IgD-negative memory B cell (primary cell): ENCODE measurements around the gene ANKRD31. TPM values are rescaled to one million over a fixed set of nuclear protein-coding genes. Genes with fewer than 3 reads are reported as not detected.
"Not testable (repeated sequence)": the region's sequence is repeated elsewhere in the genome, so short reads cannot be mapped to it uniquely, and the experiment has no call there.

Experiments used
- H3K27ac Mint-ChIP-seq, 3 donors: one replicate each; pipeline ENCODE4 v1.8.0; 2020 to 2022; ENCODE audit warnings: mild to moderate bottlenecking in 3 of 3, mixed read lengths in 3 of 3, moderate library complexity in 1 of 3
- H3K27me3 Mint-ChIP-seq: one replicate; pipeline ENCODE4 v1.8.0; 2021; ENCODE audit warnings: mixed read lengths
- H3K36me3 Mint-ChIP-seq: one replicate; pipeline ENCODE4 v1.8.0; 2020; ENCODE audit warnings: mild to moderate bottlenecking, mixed read lengths
- H3K4me1 Mint-ChIP-seq, 3 donors: one replicate each; pipeline ENCODE4 v1.8.0; 2020 to 2022; ENCODE audit warnings: mixed read lengths in 3 of 3, mild to moderate bottlenecking in 1 of 3
- H3K4me3 Mint-ChIP-seq, 4 donors: one replicate each; pipeline ENCODE4 v1.8.0; 2020 to 2022; ENCODE audit warnings: mild to moderate bottlenecking in 4 of 4, mixed read lengths in 4 of 4, moderate library complexity in 3 of 4
- H3K9me3 Mint-ChIP-seq, 3 donors: one replicate each; pipeline ENCODE4 v1.8.0; 2020 to 2021; ENCODE audit warnings: mixed read lengths in 3 of 3, mild to moderate bottlenecking in 1 of 3
- polyA plus RNA-seq: library from polyadenylated mRNA; unstranded; fragments of 300-500 nt; fragmentation: Illumina TruSeq; gene quantifications from one replicate; pipeline ENCODE4 v1.2.3, GENCODE V29; 2021

The ANKRD31 gene
- polyA plus RNA-seq, 1 donor from 2014 or later = 0.10 TPM

GRCh38 chr5:75142566-75143136 lies 94.0 kb downstream of the ANKRD31 start:
- Mint-ChIP-seq H3K27me3 (peaks cover 6% of the 10 kb centered on the region), H3K9me3 (peaks cover 0 to 7% (median 4%) of the 10 kb centered on the region in 3 donors), H3K27ac (no peak overlapping the region), H3K4me3 (no peak overlapping the region), H3K36me3 (no peaks in the 10 kb centered on the region), H3K4me1 (peaks cover 0 to 2% (median 0%) of the 10 kb centered on the region in 3 donors)

GRCh38 chr5:75140277-75140676 lies 96.4 kb downstream of the ANKRD31 start:
- no peaks in the 10 kb centered on the region for H3K36me3 Mint-ChIP-seq
- H3K9me3 Mint-ChIP-seq = peaks cover 4 to 6% (median 5%) of the 10 kb centered on the region in 3 donors
- H3K4me1 Mint-ChIP-seq = peaks cover 0 to 2% (median 0%) of the 10 kb centered on the region in 3 donors

GRCh38 chr5:75138689-75139088 lies 98.0 kb downstream of the ANKRD31 start:
- Mint-ChIP-seq H3K9me3 (peaks cover 0 to 5% (median 1%) of the 10 kb centered on the region in 3 donors), H3K36me3 (no peaks in the 10 kb centered on the region), H3K4me3 (no peak overlapping the region)

More at GRCh38 chr5:75140277-75140676, 96.4 kb downstream of the ANKRD31 start:
- Mint-ChIP-seq H3K4me3 (no peak overlapping the region), H3K27me3 (peaks cover 5% of the 10 kb centered on the region), H3K27ac (no peak overlapping the region)

GRCh38 chr5:75130818-75131349 lies 105.8 kb downstream of the ANKRD31 start:
- no peaks in the 10 kb centered on the region for H3K4me1 Mint-ChIP-seq

More at GRCh38 chr5:75138689-75139088, 98.0 kb downstream of the ANKRD31 start:
- Mint-ChIP-seq H3K27ac (no peak overlapping the region), H3K4me1 (peaks cover 0 to 2% (median 0%) of the 10 kb centered on the region in 3 donors), H3K27me3 (peaks cover 4% of the 10 kb centered on the region)

GRCh38 chr5:75116856-75117255 lies 119.8 kb downstream of the ANKRD31 start:
- H3K36me3 Mint-ChIP-seq = peaks cover 2% of the 10 kb centered on the region
- no peaks in the 10 kb centered on the region for H3K4me1 Mint-ChIP-seq
- H3K9me3 Mint-ChIP-seq = peaks cover 0 to 9% (median 3%) of the 10 kb centered on the region in 3 donors
- H3K27ac Mint-ChIP-seq = no peak overlapping the region
- no peaks in the 10 kb centered on the region for H3K27me3 Mint-ChIP-seq
- no peak overlapping the region for H3K4me3 Mint-ChIP-seq

More at GRCh38 chr5:75130818-75131349, 105.8 kb downstream of the ANKRD31 start:
- Mint-ChIP-seq H3K4me3 (no peak overlapping the region), H3K36me3 (no peaks in the 10 kb centered on the region), H3K27me3 (peaks cover 2% of the 10 kb centered on the region), H3K27ac (peak overlapping the region in 1 of 3 donors; percentile 53), H3K9me3 (peaks cover 0 to 6% (median 3%) of the 10 kb centered on the region in 3 donors)

GRCh38 chr5:75114311-75114710 lies 122.4 kb downstream of the ANKRD31 start:
- H3K4me3 Mint-ChIP-seq, H3K27ac Mint-ChIP-seq, H3K9me3 Mint-ChIP-seq, H3K4me1 Mint-ChIP-seq, H3K27me3 Mint-ChIP-seq, H3K36me3 Mint-ChIP-seq: not testable (repeated sequence)

- peaks cover 3% of the 10 kb centered on the region for H3K27me3 Mint-ChIP-seq
- H3K4me3 Mint-ChIP-seq = no peak overlapping the region
- no peaks in the 10 kb centered on the region for H3K36me3 Mint-ChIP-seq
- no peak overlapping the region for H3K27ac Mint-ChIP-seq
- H3K4me1 Mint-ChIP-seq = no peaks in the 10 kb centered on the region
- H3K9me3 Mint-ChIP-seq = peaks cover 0 to 2% (median 0%) of the 10 kb centered on the region in 3 donors
Observed at GRCh38 chr5:75113354-75114113, 123.1 kb downstream of the ANKRD31 start.

- no peak overlapping the region for H3K27ac Mint-ChIP-seq
- peaks cover 3% of the 10 kb centered on the region for H3K27me3 Mint-ChIP-seq
- H3K36me3 Mint-ChIP-seq = no peaks in the 10 kb centered on the region
- H3K9me3 Mint-ChIP-seq = no peaks in the 10 kb centered on the region
- H3K4me3 Mint-ChIP-seq = no peak overlapping the region
- H3K4me1 Mint-ChIP-seq = no peaks in the 10 kb centered on the region
Observed at GRCh38 chr5:75108931-75109596, 127.6 kb downstream of the ANKRD31 start.

GRCh38 chr5:75108515-75108914 lies 128.2 kb downstream of the ANKRD31 start:
- Mint-ChIP-seq H3K36me3 (no peaks in the 10 kb centered on the region), H3K4me1 (no peaks in the 10 kb centered on the region), H3K9me3 (peaks cover 0 to 1% (median 0%) of the 10 kb centered on the region in 3 donors), H3K27me3 (peaks cover 3% of the 10 kb centered on the region), H3K27ac (no peak overlapping the region), H3K4me3 (no peak overlapping the region)

- H3K36me3 Mint-ChIP-seq, H3K4me1 Mint-ChIP-seq, H3K27me3 Mint-ChIP-seq, H3K9me3 Mint-ChIP-seq, H3K27ac Mint-ChIP-seq: not testable (repeated sequence)
- H3K4me3 Mint-ChIP-seq = peak overlapping the region in 1 of 4 donors; percentile 54
Observed at GRCh38 chr5:75095956-75096355, 140.7 kb downstream of the ANKRD31 start.

- Mint-ChIP-seq H3K27ac (no peak overlapping the region), H3K27me3 (peaks cover 5% of the 10 kb centered on the region), H3K4me1 (peaks cover 0 to 2% (median 0%) of the 10 kb centered on the region in 3 donors), H3K9me3 (no peaks in the 10 kb centered on the region), H3K4me3 (no peak overlapping the region), H3K36me3 (no peaks in the 10 kb centered on the region)
Observed at GRCh38 chr5:75091597-75091996, 145.1 kb downstream of the ANKRD31 start.

GRCh38 chr5:75089662-75090061 lies 147.0 kb downstream of the ANKRD31 start:
- H3K4me3 Mint-ChIP-seq = no peak overlapping the region
- H3K27me3 Mint-ChIP-seq = peaks cover 7% of the 10 kb centered on the region
- H3K27ac Mint-ChIP-seq = no peak overlapping the region
- peaks cover 0 to 2% (median 0%) of the 10 kb centered on the region in 3 donors for H3K4me1 Mint-ChIP-seq
- H3K9me3 Mint-ChIP-seq = no peaks in the 10 kb centered on the region
- H3K36me3 Mint-ChIP-seq = no peaks in the 10 kb centered on the region

GRCh38 chr5:75089137-75089536 lies 147.5 kb downstream of the ANKRD31 start:
- peaks cover 7% of the 10 kb centered on the region for H3K27me3 Mint-ChIP-seq
- no peak overlapping the region for H3K27ac Mint-ChIP-seq
- no peaks in the 10 kb centered on the region for H3K9me3 Mint-ChIP-seq
- H3K4me1 Mint-ChIP-seq = peaks cover 0 to 2% (median 0%) of the 10 kb centered on the region in 3 donors
- no peak overlapping the region for H3K4me3 Mint-ChIP-seq
- H3K36me3 Mint-ChIP-seq = no peaks in the 10 kb centered on the region

- Mint-ChIP-seq H3K4me3 (no peak overlapping the region), H3K36me3 (no peaks in the 10 kb centered on the region), H3K4me1 (peaks cover 0 to 2% (median 0%) of the 10 kb centered on the region in 3 donors), H3K27me3 (peaks cover 7% of the 10 kb centered on the region), H3K9me3 (no peaks in the 10 kb centered on the region), H3K27ac (no peak overlapping the region)
Observed at GRCh38 chr5:75088648-75089047, 148.0 kb downstream of the ANKRD31 start.

GRCh38 chr5:75081510-75081909 lies 155.2 kb downstream of the ANKRD31 start:
- Mint-ChIP-seq H3K4me1 (no peaks in the 10 kb centered on the region), H3K27me3 (peaks cover 2% of the 10 kb centered on the region), H3K36me3 (no peaks in the 10 kb centered on the region), H3K4me3 (no peak overlapping the region), H3K9me3 (no peaks in the 10 kb centered on the region), H3K27ac (no peak overlapping the region)
